ENCODE results near the gene MAN1A2.

MAN1A2 gene

GRCh38 chr1:117359561-117360289, 7.5 kb upstream of the MAN1A2 start:
- DNase-seq (ENCODE audit: low read depth), result no peak

GRCh38 chr1:117362986-117363385, 4.3 kb upstream of the MAN1A2 start:
- DNase-seq (ENCODE audit: low read depth), result no peak

GRCh38 chr1:117363571-117364048, 3.6 kb upstream of the MAN1A2 start:
- DNase-seq (ENCODE audit: low read depth), result no peak

GRCh38 chr1:117364240-117364639, 3.0 kb upstream of the MAN1A2 start:
- DNase-seq (ENCODE audit: low read depth), result no peak

- no peak for DNase-seq (ENCODE audit: low read depth)
These were observed 1.7 kb upstream of the MAN1A2 start for GRCh38 chr1:117365350-117366176.

GRCh38 chr1:117366177-117367045, 838 bp upstream of the MAN1A2 start:
- no peak for DNase-seq (ENCODE audit: low read depth)

- no peak for DNase-seq (ENCODE audit: low read depth)
These were observed 1.2 kb downstream of the MAN1A2 start for GRCh38 chr1:117368116-117369108.

- DNase-seq (ENCODE audit: low read depth), result no peak
These were observed 2.8 kb downstream of the MAN1A2 start for GRCh38 chr1:117370071-117370470.

- no peak for DNase-seq (ENCODE audit: low read depth)
These were observed 3.3 kb downstream of the MAN1A2 start for GRCh38 chr1:117370509-117370908.

- DNase-seq (ENCODE audit: low read depth), result no peak
These were observed 4.3 kb downstream of the MAN1A2 start for GRCh38 chr1:117371441-117372151.

- no peak for DNase-seq (ENCODE audit: low read depth)
These were observed 5.7 kb downstream of the MAN1A2 start for GRCh38 chr1:117372863-117373412.

- DNase-seq (ENCODE audit: low read depth), result no peak
These were observed 6.7 kb downstream of the MAN1A2 start for GRCh38 chr1:117373932-117374331.

GRCh38 chr1:117375327-117375726, 8.1 kb downstream of the MAN1A2 start:
- DNase-seq (ENCODE audit: low read depth), result no peak

- DNase-seq (ENCODE audit: low read depth), result no peak
These were observed 19.9 kb downstream of the MAN1A2 start for GRCh38 chr1:117387060-117387633.

GRCh38 chr1:117388328-117388727, 21.1 kb downstream of the MAN1A2 start:
- DNase-seq (ENCODE audit: low read depth), result no peak

GRCh38 chr1:117389284-117389683, 22.0 kb downstream of the MAN1A2 start:
- DNase-seq (ENCODE audit: low read depth), result no peak

- no peak for DNase-seq (ENCODE audit: low read depth)
These were observed 22.5 kb downstream of the MAN1A2 start for GRCh38 chr1:117389779-117390178.

GRCh38 chr1:117392771-117393170, 25.5 kb downstream of the MAN1A2 start:
- DNase-seq (ENCODE audit: low read depth), result no peak

GRCh38 chr1:117396074-117396473, 28.8 kb downstream of the MAN1A2 start:
- no peak for DNase-seq (ENCODE audit: low read depth)

GRCh38 chr1:117396636-117397035, 29.4 kb downstream of the MAN1A2 start:
- no peak for DNase-seq (ENCODE audit: low read depth)
